HAP-1 (cell line): ENCODE measurements around the gene RASIP1.
A peak's percentile ranks its signal among the peaks of the same experiment; 100 is the strongest.

Source experiments
- DNase-seq, 2 experiments: peaks; one replicate each; pipeline ENCODE4 v3.0.0-alpha.2; 2016 to 2020; ENCODE audit warnings: low spot score in 2 of 2
- H3K27me3 ChIP-seq: fragments of 250-450 bp; sonication (Bioruptor Pico); 2 replicates; pipeline ENCODE4 v1.5.1; 2020; ENCODE audit warnings: low read depth, mild to moderate bottlenecking, moderate library complexity
- H3K36me3 ChIP-seq: fragments of 250-450 bp; sonication (Bioruptor Pico); replicated peaks from 2 replicates; pipeline ENCODE4 v1.5.1; 2020; ENCODE audit warnings: mild to moderate bottlenecking
- H3K4me1 ChIP-seq: fragments of 250-450 bp; sonication (Bioruptor Pico); 2 replicates; pipeline ENCODE4 v1.5.1; 2020; ENCODE audit warnings: mild to moderate bottlenecking
- H3K4me3 ChIP-seq: fragments of 250-450 bp; sonication (Bioruptor Pico); 2 replicates; pipeline ENCODE4 v1.5.1; 2020; ENCODE audit warnings: mild to moderate bottlenecking, moderate library complexity
- H3K9me3 ChIP-seq: fragments of 250-450 bp; sonication (Bioruptor Pico); 2 replicates; pipeline ENCODE4 v1.5.1; 2020; ENCODE audit warnings: mild to moderate bottlenecking, moderate library complexity
- in situ Hi-C: fragments of 300-500 bp; cut with MboI; formaldehyde crosslinking; loops from 3 replicates; pipeline ENCODE4 v1.14.3; 2020; ENCODE audit warnings: low sequenced_read_pairs, inconsistent platforms, mixed read lengths

Gene RASIP1

GRCh38 chr19:48749571-48750198 lies 9.3 kb upstream of the RASIP1 start:
- H3K36me3 ChIP-seq, result no peaks in the 10 kb centered on the region; the same call in 1 of the 2 replicates
- H3K27me3 ChIP-seq, result no peaks in the 10 kb centered on the region
- H3K4me1 ChIP-seq, result peaks cover 8% of the 10 kb centered on the region
- DNase-seq, result no peak
- in situ Hi-C loops, result no loop called here
- no peak overlapping the region for H3K4me3 ChIP-seq
- no peaks in the 10 kb centered on the region for H3K9me3 ChIP-seq

- Histone ChIP-seq H3K4me1 (peaks cover 3% of the 10 kb centered on the region), H3K9me3 (no peaks in the 10 kb centered on the region), H3K36me3 (no peaks in the 10 kb centered on the region; the same call in 1 of the 2 replicates), H3K4me3 (no peak within 1 kb of the TSS), H3K27me3 (no peaks in the 10 kb centered on the region)
- in situ Hi-C loops, result no loop called here
- DNase-seq, result peak in 1 of 2 experiments; percentile 65
Observed at GRCh38 chr19:48746738-48747575, 6.5 kb upstream of the RASIP1 start, which contains the start of gene IZUMO1. TSS of gene IZUMO1 (minus strand) at chr19:48746909. CDS start at chr19:48745859, 1,050 bp downstream.

GRCh38 chr19:48746110-48746509 lies 5.7 kb upstream of the RASIP1 start:
- no peak for DNase-seq
- Histone ChIP-seq H3K27me3 (no peaks in the 10 kb centered on the region), H3K9me3 (no peaks in the 10 kb centered on the region), H3K36me3 (no peaks in the 10 kb centered on the region; the same call in 1 of the 2 replicates), H3K4me1 (peaks cover 3% of the 10 kb centered on the region), H3K4me3 (no peak overlapping the region)
- in situ Hi-C loops, result no loop called here

- H3K4me1 ChIP-seq, result peaks cover 4% of the 10 kb centered on the region
- no peak overlapping the region for H3K4me3 ChIP-seq
- H3K36me3 ChIP-seq, result no peaks in the 10 kb centered on the region; the same call in 1 of the 2 replicates
- in situ Hi-C loops, result no loop called here
- no peaks in the 10 kb centered on the region for H3K27me3 ChIP-seq
- no peaks in the 10 kb centered on the region for H3K9me3 ChIP-seq
- peak; percentile 45 to 77 for DNase-seq
Observed at GRCh38 chr19:48745208-48745995, 5.0 kb upstream of the RASIP1 start.

- in situ Hi-C loops, result no loop called here
- DNase-seq, result no peak
Observed at GRCh38 chr19:48742096-48742495, 1.7 kb upstream of the RASIP1 start.

GRCh38 chr19:48741129-48741999 lies 954 bp upstream of the RASIP1 start:
- Histone ChIP-seq H3K4me3 (no peak overlapping the region), H3K27me3 (no peaks in the 10 kb centered on the region), H3K36me3 (no peaks in the 10 kb centered on the region), H3K4me1 (peaks cover 13% of the 10 kb centered on the region), H3K9me3 (no peaks in the 10 kb centered on the region; the same call in 1 of the 2 replicates)
- in situ Hi-C loops, result no loop called here
- peak in 1 of 2 experiments; percentile 81 for DNase-seq

More at GRCh38 chr19:48742096-48742495, 1.7 kb upstream of the RASIP1 start:
- Histone ChIP-seq H3K27me3 (no peaks in the 10 kb centered on the region), H3K9me3 (no peaks in the 10 kb centered on the region; the same call in 1 of the 2 replicates), H3K4me1 (peaks cover 13% of the 10 kb centered on the region), H3K4me3 (no peak overlapping the region), H3K36me3 (no peaks in the 10 kb centered on the region)

- Histone ChIP-seq H3K27me3 (no peaks in the 10 kb centered on the region), H3K9me3 (no peaks in the 10 kb centered on the region; the same call in 1 of the 2 replicates), H3K4me1 (peaks cover 13% of the 10 kb centered on the region), H3K36me3 (no peaks in the 10 kb centered on the region), H3K4me3 (peak overlapping the region; percentile 29)
- no peak for DNase-seq
- in situ Hi-C loops, result no loop called here
Observed at GRCh38 chr19:48739404-48740163, 826 bp downstream of the RASIP1 start.

- peak overlapping the region; percentile 29 for H3K4me3 ChIP-seq
- in situ Hi-C loops, result no loop called here
- no peaks in the 10 kb centered on the region for H3K27me3 ChIP-seq
- DNase-seq, result peak; percentile 90 to 100
- H3K4me1 ChIP-seq, result peaks cover 13% of the 10 kb centered on the region
- H3K9me3 ChIP-seq, result no peaks in the 10 kb centered on the region; the same call in 1 of the 2 replicates
- H3K36me3 ChIP-seq, result no peaks in the 10 kb centered on the region
Observed at GRCh38 chr19:48738557-48739403, 1.6 kb downstream of the RASIP1 start.

- no peak overlapping the region for H3K4me3 ChIP-seq
- H3K4me1 ChIP-seq, result peaks cover 13% of the 10 kb centered on the region
- no peaks in the 10 kb centered on the region for H3K36me3 ChIP-seq
- no peaks in the 10 kb centered on the region; the same call in 1 of the 2 replicates for H3K9me3 ChIP-seq
- DNase-seq, result peak in 1 of 2 experiments; percentile 59
- no peaks in the 10 kb centered on the region for H3K27me3 ChIP-seq
- in situ Hi-C loops, result no loop called here
Observed at GRCh38 chr19:48737360-48737998, 2.9 kb downstream of the RASIP1 start.

- Histone ChIP-seq H3K27me3 (no peaks in the 10 kb centered on the region), H3K36me3 (no peaks in the 10 kb centered on the region), H3K4me1 (peaks cover 9% of the 10 kb centered on the region), H3K9me3 (no peaks in the 10 kb centered on the region; the same call in 1 of the 2 replicates), H3K4me3 (no peak overlapping the region)
- peak in 1 of 2 experiments; percentile 29 for DNase-seq
- in situ Hi-C loops, result no loop called here
Observed at GRCh38 chr19:48735031-48735615, 5.3 kb downstream of the RASIP1 start.

GRCh38 chr19:48734625-48735024 lies 5.8 kb downstream of the RASIP1 start:
- in situ Hi-C loops, result no loop called here
- no peaks in the 10 kb centered on the region; the same call in 1 of the 2 replicates for H3K9me3 ChIP-seq
- no peaks in the 10 kb centered on the region for H3K36me3 ChIP-seq

More at GRCh38 chr19:48734625-48735024, 5.8 kb downstream of the RASIP1 start:
- Histone ChIP-seq H3K4me3 (no peak overlapping the region), H3K4me1 (peaks cover 9% of the 10 kb centered on the region), H3K27me3 (no peaks in the 10 kb centered on the region)
- DNase-seq, result no peak
